SKM-1 treated with dmso at 0.1 percent for 144 hours (cell line): ENCODE data around the gene SIAH2.

Experiments
- DNase-seq: peaks from one replicate; lab custom pipeline; 2025; ENCODE audit not compliant: unreplicated experiment; lab: John Stamatoyannopoulos, UW

Gene SIAH2

GRCh38 chr3:150749255-150749654 lies 13.7 kb downstream of the SIAH2 start:
- no peak for DNase-seq

- no peak for DNase-seq
These were observed 14.3 kb downstream of the SIAH2 start for GRCh38 chr3:150748684-150749047.

GRCh38 chr3:150747886-150748683 lies 14.9 kb downstream of the SIAH2 start:
- DNase-seq, result no peak

GRCh38 chr3:150746791-150747590 lies 16.0 kb downstream of the SIAH2 start:
- no peak for DNase-seq

GRCh38 chr3:150745832-150746231 lies 17.1 kb downstream of the SIAH2 start:
- no peak for DNase-seq

- DNase-seq, result no peak
These were observed 18.1 kb downstream of the SIAH2 start for GRCh38 chr3:150744919-150745211.

- no peak for DNase-seq
These were observed 18.7 kb downstream of the SIAH2 start for GRCh38 chr3:150744041-150744918.

GRCh38 chr3:150743508-150743907 lies 19.5 kb downstream of the SIAH2 start:
- no peak for DNase-seq

- no peak for DNase-seq
These were observed 20.3 kb downstream of the SIAH2 start for GRCh38 chr3:150742679-150743078.

GRCh38 chr3:150742141-150742523 lies 20.8 kb downstream of the SIAH2 start:
- no peak for DNase-seq

- DNase-seq, result no peak
These were observed 21.4 kb downstream of the SIAH2 start for GRCh38 chr3:150741497-150742140.

GRCh38 chr3:150740733-150741496 lies 22.1 kb downstream of the SIAH2 start:
- DNase-seq, result no peak

GRCh38 chr3:150739877-150740645 lies 22.9 kb downstream of the SIAH2 start:
- no peak for DNase-seq

- no peak for DNase-seq
These were observed 23.6 kb downstream of the SIAH2 start for GRCh38 chr3:150739200-150739863.

- DNase-seq, result no peak
These were observed 24.3 kb downstream of the SIAH2 start for GRCh38 chr3:150738688-150739087.

- peak; percentile 75 for DNase-seq
These were observed 24.9 kb downstream of the SIAH2 start for GRCh38 chr3:150737874-150738679.

- peak; percentile 34 for DNase-seq
These were observed 25.8 kb downstream of the SIAH2 start for GRCh38 chr3:150736903-150737832.
